AG04449 (cell line): ENCODE results near the gene POLR1A.

ENCODE experiments used
- CTCF ChIA-PET: fragments of 350-600 bp; formaldehyde crosslinking; extraction: SDS; loops from one replicate; lab custom pipeline; 2021; ENCODE audit warnings: antibody characterized with exemption; lab: Yijun Ruan, JAX
- POLR2A ChIA-PET: fragments of 400-600, 350-600 bp; formaldehyde crosslinking; extraction: SDS; loops from one replicate; lab custom pipeline; 2020; ENCODE audit warnings: antibody characterized with exemption, inconsistent platforms; lab: Yijun Ruan, JAX
- DNase-seq: peaks from one replicate; pipeline ENCODE4 v3.0.0-alpha.2; 2010; ENCODE audit warnings: low read depth, low spot score
- H3K4me3 ChIP-seq: 2 replicates; pipeline ENCODE4 v1.5.1; 2011; ENCODE audit warnings: low read depth, mild to moderate bottlenecking, control low read depth, low read length
- TF ChIP-seq, protein P1 (sequence below): IDR thresholded peaks from one replicate; pipeline ENCODE4 v1.5.1; 2011; ENCODE audit warnings: mild to moderate bottlenecking, moderate library complexity, low read length, control low read depth, inconsistent platforms; ENCODE audit not compliant: insufficient read depth; ENCODE audit errors: missing control alignments

POLR1A gene

DNA sequence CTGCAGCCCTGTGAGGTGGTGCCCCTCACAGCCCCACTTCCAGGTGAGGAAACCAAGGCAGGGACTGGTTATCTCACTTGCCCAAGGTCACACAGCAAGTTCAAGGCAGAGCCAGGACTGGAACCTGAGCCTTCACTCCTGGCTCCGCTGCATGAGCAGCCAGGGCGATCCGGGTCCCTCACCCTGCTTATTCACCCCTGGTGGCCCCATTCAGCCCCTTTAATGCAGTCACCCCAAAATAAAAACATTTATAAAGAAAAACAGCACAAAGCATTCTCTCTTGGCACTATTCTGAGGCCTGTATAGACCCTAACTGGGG, 57.3 kb downstream of the POLR1A start:
- TF ChIP-seq, protein P1, sequence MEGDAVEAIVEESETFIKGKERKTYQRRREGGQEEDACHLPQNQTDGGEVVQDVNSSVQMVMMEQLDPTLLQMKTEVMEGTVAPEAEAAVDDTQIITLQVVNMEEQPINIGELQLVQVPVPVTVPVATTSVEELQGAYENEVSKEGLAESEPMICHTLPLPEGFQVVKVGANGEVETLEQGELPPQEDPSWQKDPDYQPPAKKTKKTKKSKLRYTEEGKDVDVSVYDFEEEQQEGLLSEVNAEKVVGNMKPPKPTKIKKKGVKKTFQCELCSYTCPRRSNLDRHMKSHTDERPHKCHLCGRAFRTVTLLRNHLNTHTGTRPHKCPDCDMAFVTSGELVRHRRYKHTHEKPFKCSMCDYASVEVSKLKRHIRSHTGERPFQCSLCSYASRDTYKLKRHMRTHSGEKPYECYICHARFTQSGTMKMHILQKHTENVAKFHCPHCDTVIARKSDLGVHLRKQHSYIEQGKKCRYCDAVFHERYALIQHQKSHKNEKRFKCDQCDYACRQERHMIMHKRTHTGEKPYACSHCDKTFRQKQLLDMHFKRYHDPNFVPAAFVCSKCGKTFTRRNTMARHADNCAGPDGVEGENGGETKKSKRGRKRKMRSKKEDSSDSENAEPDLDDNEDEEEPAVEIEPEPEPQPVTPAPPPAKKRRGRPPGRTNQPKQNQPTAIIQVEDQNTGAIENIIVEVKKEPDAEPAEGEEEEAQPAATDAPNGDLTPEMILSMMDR = no peak
- no peak for DNase-seq
- CTCF ChIA-PET = interaction anchor here (2.2 kb wide), 1 partner anchor 12 kb away, joined by 9 read pairs; no protein-coding TSS in a partner anchor
- POLR2A ChIA-PET = no interaction called here
- no peak overlapping the region for H3K4me3 ChIP-seq

DNA sequence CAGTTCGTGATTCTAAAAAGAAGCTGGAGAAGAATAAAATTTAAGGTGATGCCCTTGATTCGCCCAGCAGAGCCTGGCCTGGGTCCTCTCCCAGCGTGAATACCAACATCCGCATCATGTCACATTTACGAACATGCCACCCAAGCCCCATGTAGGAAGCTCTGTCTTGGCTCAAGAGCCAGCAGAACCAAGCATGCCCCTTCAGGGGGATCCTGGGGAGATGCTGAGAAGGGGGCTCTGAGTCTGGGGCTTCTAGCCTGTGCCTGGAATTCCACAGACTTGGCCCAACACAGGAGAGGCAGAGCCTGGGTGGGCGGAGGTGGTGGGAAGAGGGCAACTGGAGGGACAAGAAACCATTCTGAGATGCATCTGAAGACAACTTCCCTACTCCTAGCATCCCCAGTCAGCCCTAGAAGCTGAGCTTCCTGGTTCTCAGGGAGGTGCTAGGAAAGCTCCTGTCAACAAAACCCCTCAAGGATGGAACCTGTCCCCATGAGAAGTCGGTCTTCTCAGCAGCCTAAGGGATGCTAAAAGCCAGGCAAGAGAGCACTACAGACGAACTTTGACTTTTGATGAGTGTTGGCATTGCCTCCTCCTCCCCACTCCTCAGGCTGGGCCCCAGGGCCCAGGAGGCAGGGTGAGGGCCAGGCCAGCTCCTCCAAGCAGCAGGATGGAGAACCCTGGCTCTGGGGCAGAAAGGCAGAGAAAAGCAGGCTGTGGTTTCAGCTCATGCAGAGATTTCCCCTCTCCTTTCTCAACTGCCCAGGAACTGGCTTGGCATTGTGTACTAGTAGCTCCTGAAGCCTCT, 57.9 kb downstream of the POLR1A start:
- H3K4me3 ChIP-seq = no peak overlapping the region
- ChIA-PET CTCF (interaction anchor here (1.0 to 2.2 kb wide), 3 partner anchors 11 to 221 kb away, joined by 3 to 9 read pairs (median 4); no protein-coding TSS in a partner anchor), POLR2A (no interaction called here)
- DNase-seq = no peak
- TF ChIP-seq, protein P1 = no peak

DNA sequence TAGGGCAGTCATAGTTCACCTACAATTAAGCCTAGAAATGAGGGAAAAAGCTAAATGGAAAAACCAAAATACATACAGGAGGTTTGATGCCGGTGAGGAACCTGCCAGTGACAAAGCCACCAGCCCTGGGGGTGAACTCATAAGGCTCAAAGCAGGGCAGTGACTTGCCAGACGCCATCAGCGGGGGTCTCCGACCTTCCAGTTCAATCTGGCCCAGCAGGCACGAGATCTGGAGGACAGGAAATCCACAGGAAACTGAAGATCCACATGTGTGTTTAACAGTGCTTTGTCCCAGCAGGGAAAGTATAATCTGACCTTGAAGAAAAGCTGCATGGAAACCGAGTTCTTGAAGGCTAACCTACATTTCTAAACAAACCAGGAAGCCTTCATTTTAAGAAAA, 60.1 kb downstream of the POLR1A start:
- ChIA-PET CTCF (interaction anchor here (2.1 kb wide), 1 partner anchor 9 kb away, joined by 8 read pairs; no protein-coding TSS in a partner anchor), POLR2A (no interaction called here)
- TF ChIP-seq, protein P1 = no peak
- H3K4me3 ChIP-seq = no peak overlapping the region
- DNase-seq = no peak

DNA sequence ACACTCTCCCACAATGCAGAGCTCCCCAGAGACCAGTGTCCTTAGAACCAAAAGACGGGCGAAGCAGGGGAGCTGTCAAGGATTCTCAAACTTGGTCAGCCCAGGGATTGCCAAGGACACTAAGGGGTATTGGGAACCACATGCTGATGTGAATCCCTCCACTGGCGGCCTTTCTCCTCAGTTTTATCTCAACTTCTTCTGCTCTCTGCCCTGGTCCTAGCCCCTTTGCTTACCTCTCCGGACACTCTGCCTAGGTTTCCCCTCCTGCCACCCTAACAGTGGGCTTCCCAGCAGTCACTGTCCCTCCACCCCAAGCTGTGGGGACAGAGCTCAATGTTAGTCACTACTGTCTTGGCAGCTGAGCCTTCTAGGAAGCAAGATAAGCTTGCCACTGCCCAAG, 61.1 kb downstream of the POLR1A start:
- CTCF ChIA-PET = interaction anchor here (2.1 kb wide), 1 partner anchor 8 kb away, joined by 8 read pairs; no protein-coding TSS in a partner anchor
- no peak for DNase-seq
- TF ChIP-seq, protein P1 = no peak
- POLR2A ChIA-PET = no interaction called here
- H3K4me3 ChIP-seq = no peak overlapping the region

DNA sequence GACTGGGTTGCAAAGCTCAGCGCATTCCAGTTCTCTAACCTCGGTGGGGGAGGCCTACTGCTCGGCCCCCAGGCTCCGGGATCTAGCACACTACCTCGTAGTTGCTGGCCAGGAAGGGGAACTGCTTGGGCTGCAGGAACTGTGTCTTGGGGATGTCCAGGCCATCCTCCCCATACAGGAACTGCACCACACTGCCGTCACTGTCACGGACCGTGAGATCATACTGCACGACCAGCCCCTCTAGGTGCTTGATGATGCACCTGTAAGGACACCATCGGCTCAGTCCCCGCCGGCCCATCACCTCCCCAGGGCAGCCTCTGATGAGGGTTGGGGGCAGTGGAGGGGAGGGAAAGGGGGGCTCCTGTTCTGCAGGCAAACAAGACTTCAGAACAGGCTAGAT, 61.6 kb downstream of the POLR1A start:
- H3K4me3 ChIP-seq = no peak overlapping the region
- TF ChIP-seq, protein P1 = no peak
- CTCF ChIA-PET = no interaction called here
- DNase-seq = no peak
- POLR2A ChIA-PET = no interaction called here

DNA sequence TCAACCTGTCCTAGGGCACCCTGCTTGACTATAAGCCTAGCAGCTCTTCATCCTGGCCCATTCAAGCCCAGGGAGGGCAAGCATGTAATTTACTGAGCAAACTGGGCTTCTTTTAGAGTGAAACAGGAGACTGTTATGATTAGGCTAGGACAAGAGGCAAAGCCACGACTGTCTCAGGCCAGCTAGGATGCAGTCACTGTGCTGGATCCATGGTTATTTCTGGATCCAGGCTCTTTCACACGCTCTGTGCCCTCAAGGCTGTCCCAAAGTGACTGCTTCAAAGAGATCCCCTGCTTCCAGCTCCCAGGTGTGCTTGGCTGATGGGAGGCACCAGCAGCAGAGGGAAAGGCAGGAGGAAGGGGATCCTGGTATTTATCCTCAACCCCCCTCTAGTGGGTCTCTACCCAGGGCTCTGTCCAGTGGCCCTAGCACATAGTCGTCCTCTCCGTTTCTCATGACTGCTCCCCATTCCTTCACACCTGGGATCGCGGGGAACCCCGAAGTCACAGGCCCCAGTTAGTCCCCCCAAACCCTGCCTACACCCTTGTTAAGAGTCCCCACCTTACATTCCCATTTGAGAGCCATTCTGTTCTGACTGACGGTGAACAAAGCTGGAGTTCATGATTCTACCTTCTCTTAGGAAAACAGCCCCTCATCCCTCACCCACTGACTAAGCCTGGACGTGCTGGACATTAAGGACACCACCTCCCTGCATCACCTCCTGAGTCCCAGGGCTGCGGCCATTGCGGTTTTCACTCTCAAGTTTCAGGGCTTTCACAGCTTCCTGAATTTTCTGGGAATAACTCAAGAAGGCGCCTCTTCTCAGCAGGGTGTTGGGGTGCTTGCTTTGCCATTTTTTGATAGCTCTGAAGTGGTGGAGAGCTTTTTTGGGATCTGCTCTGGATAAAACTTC, 63.2 kb downstream of the POLR1A start:
- H3K4me3 ChIP-seq = no peak overlapping the region
- DNase-seq = no peak
- POLR2A ChIA-PET = no interaction called here
- TF ChIP-seq, protein P1 = no peak
- CTCF ChIA-PET = interaction anchor here (0.8 to 1.5 kb wide), 5 partner anchors 8 to 229 kb away, joined by 3 to 5 read pairs (median 4); no protein-coding TSS in a partner anchor
